HG02938 (cell line): ENCODE measurements around the gene MFF.
A peak's percentile ranks its signal among the peaks of the same experiment; 100 is the strongest.
"Not testable (repeated sequence)": the region's sequence is repeated elsewhere in the genome, so short reads cannot be mapped to it uniquely, and the experiment has no call there.

ENCODE experiments used
- ATAC-seq: cut with Tn5 transposase; IDR thresholded peaks from one replicate; pipeline ENCODE4 v1.9.1; 2021; ENCODE audit warnings: mild to moderate bottlenecking, moderate library complexity; ENCODE audit not compliant: unreplicated experiment

Gene MFF

DNA sequence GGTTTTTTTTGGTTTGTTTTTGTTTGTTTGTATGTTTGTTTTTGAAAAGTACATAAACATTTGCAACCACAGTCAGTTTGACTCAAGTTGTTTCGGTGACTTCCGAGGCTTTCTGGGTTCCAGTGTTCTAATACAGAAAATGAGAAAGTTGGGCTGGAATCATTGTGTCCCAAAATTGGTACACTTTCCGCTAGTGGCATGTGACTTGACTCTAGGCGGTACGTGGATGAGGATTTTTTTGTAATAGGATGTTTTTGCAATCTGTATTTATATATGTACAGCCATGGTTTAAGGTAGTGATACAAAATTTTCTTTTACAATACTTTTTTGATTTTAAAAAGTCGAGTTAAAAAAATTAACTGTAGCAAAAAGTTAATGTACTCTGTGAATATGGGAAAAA lies 1.7 kb downstream of the MFF start:
- ATAC-seq, result no peak

DNA sequence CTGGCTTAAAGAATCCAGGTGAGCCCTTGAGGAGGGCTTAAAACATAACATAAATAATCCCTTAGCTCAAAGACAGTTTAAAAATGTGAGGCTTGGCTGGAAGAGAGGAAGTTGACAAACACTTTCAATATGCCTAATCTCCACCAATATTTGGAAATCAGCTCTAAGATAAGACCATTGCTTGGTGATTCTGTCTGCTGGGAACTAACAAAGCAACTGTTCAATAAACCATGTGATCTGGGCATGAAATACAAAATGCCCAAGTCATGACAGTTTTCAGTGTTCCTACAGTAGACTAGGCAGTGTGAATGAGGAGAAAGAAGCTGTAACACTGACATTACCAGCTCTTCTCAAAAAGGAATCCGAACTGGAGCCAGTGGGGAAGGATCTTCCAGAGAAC lies 10.7 kb downstream of the MFF start:
- ATAC-seq, result no peak

DNA sequence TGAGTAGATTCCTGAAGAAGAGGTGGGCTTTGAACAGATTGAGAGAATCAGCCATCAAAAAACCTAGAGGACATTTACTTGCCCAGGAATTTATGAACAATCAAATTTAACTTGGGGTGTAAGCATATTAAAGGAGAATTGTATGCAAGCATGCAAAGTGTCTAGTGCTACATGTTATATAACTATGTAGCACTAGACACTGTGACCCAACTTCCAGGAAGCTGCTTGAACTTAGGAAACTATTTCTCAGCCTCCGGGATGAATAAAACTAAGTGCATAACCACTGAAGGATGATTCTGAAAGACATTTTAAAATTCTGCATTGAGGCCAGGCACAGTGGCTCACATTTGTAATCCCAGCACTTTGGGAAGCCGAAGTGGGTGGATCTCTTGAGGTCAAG lies 12.4 kb downstream of the MFF start:
- no peak for ATAC-seq

DNA sequence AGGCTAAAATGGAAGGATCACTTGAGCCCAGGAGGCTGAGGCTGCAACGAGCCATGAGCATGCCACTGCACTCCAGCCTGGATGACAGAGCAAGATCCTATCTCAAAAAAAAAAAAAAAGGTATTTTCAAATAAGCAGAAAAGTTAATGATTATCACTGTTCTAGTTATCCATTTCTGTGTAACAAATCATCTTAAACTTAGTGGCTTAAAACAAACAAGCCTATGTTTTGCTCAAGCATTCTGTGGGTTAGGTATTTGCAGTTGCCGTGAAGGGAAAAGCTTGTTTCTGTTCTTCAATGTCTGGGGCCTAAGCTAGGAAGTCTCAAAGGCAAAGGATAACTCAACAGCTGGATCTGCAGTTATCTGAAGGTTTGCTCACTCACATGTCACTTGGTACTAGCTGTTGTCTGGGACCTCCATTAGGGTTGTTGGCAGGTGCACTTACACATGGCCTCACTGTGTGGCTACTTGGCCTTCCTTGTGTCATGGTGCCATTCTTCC lies 14.1 kb downstream of the MFF start:
- ATAC-seq, result no peak

DNA sequence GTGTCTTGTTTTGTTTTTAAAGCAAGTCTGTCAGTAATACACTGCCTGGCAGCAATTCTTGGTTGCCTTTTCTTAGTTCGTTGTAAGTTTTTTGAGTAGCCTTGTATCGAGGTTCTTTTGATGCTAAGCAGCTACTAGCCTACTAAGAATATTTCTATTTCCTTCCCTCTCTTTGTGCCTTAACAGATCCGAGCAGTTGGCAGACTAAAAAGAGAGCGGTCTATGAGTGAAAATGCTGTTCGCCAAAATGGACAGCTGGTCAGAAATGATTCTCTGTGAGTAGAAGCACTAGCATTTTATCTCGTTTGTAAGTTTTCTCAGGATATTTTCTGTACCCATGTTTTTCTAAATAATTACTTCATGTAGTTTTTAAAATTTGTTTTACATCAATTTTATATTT lies 15.1 kb downstream of the MFF start:
- no peak for ATAC-seq

DNA sequence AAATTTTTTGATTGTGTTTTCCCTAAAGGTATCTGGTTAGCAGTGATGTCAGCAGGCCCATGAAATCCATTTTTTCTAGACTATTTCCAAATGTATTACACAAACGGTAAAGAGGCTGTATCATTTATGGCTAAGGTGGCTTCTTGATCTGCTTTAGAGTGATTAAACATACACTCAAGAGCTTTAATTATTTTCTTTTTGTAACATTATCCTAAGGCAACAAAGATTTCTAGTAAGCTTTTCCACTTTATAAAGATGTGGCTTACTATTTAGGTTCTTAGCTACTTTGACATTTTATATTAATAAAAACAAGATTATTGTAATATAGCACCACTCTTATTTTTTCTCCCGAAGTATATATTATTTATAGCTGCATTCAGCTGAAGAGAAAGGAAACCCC lies 16.5 kb downstream of the MFF start:
- no peak for ATAC-seq

DNA sequence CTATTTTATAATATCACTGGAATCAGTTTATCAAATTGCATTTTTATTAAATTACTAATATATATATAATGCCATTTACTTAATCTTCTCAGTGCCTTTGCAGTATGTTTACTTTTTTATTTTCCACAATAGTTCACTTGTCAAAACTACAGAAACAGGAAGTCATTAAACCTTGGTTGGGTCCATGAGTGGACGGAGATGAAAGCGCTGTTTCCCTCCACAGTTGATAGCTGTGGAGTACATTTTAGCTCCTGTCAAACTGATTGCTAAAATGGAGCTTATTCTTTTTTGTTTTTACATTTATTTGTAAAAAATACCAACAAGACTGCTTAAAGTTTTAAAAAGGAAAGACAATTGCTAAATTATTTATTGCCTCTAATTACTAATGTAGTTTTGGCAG lies 19.2 kb downstream of the MFF start:
- ATAC-seq, result no peak

DNA sequence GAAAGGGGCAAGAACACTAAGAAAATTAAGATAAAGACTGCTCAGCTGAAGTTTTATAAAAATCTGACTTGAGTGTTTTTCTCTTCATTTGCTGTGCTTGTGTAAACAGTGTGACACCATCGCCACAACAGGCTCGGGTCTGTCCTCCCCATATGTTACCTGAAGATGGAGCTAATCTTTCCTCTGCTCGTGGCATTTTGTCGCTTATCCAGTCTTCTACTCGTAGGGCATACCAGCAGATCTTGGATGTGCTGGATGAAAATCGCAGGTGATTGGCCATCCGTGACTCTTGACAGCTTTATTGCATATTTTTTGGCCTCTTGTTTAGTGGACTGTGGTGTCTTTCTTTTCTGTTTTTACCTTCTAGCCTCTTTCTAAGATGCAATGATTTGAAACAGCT lies 22.1 kb downstream of the MFF start:
- ATAC-seq, result no peak

DNA sequence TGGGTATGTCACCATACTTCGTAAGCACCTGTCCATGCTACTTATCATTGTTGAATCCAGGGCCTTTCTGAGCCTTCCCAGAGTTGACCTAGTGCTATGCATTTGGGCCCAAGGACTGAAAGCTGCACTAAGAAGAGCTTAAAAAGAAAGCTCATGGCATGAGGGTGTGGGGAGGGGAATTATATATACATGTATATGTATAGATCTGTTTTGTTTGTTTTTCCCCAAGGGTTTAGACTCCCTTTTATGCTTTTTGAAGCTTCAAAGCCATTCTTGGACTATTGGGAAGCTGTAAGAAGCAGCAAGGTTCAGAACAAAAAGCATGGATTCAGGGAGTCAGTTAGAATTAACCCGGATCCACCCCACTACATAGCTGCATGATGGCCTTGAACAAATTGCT lies 23.3 kb downstream of the MFF start:
- ATAC-seq, result no peak

DNA sequence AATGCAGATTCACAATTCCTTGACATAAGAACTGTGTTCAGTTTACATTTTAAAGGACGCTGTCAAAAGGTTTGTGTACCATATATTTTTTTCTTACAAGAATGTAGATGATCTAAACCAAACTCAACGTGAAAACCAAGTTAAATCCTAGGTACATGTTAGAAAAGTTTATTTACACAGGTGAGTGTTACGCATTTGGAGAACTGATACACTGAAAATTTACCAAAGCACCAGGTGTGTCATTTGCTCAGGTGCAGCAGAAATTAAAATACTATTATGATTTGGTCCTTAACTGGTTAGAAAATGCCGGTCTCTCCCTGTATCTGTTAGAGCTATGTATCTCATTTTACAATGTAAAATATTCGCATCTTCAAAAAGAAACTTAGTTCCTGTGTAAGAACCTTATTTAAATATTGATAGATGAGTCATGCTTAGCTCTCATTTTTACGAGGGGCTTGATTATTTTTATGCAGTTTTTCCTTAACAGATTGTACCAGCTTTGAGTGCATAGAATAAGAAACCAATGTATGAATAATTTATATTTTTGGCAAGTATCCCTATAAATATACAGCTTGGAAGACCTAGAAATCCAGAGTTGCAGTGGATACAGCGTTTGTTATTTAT lies 25.1 kb downstream of the MFF start:
- no peak for ATAC-seq

DNA sequence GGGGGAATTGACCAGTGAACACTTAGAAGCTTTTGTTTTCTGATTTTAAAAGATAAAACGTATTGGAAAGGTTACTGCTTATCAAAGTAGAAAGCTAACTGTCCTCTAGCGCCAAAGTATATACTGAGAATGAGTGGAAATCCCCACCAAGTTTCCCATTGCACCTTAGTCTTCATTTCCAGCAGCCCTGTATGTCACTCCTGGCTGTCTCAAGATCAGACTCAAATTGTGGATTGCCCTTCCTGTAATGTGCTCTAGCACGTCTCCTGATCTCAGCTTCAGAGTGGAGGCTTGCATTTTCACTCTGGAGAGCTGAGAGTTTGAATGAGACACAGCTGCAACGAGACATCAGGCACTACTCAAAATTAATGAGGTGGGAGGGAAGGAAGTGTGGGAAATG lies 26.6 kb downstream of the MFF start:
- ATAC-seq, result peak; percentile 51

DNA sequence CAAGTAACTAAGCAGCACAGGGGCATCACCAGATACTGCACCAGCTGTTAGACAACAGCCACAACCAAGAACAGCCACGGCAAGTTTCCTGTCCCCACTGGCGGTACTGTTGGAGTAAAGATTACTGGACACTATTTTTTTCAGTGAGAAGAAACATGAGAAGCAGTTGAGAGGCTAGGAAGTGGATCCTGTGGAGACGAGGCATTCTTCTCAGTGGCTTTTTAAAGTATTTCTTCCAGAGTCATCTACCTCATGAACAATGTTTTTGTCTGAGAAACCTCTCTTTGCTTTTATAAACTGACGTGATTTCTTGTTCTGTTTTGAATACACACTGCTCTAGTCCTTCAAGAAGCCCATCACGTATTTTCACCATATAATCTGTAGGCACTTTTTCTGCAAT lies 35.3 kb downstream of the MFF start:
- no peak for ATAC-seq

DNA sequence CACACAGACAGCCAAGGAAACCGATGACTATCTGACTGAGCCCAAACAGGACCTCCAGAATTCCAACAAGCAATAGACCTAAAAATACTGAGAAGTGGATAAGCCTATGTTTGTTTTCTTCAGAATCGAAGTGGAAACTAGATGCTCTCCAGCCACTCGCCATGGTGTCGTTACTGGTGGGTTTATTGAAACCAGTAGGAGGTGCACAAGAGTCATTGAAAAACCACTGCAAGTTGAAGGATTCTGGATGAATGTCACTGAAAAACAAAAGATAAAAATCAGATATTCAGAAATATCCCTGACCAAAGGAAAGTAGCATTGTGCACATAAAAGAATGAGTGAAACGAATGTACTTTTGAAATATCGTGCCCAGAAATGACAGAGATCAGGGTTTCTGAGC lies 38.7 kb downstream of the MFF start:
- no peak for ATAC-seq

DNA sequence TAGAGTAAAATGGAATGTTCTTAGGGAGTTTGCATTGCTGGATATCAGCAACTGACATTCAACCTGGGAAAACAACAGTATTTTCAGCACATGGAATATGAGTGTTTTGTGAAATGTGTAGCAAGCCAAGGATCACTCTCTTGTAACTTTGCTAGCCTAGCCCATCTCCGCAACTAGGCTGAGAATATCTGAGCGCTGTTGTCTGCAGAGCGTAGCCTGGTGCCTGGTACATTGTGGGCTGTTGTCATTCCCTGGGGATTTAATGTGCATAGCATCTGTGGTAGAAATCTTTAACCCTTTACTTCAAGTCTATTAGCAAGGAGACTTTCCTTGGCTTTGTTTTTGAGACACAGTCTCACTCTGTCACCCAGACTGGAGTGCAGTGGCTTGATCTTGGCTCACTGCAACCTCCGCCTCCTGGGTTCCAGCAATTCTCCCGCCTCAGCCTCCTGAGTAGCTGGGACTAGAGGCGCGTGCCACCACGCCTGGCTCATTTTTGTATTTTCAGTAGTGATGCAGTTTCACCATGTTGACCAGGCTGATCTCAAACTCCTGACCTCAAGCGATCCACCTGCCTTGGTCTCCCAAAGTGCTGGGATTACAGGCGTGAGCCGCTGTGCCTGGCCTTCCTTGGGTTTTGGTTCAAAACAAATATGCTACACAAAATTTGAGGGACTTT lies 39.7 kb downstream of the MFF start:
- ATAC-seq, result not testable (repeated sequence)

DNA sequence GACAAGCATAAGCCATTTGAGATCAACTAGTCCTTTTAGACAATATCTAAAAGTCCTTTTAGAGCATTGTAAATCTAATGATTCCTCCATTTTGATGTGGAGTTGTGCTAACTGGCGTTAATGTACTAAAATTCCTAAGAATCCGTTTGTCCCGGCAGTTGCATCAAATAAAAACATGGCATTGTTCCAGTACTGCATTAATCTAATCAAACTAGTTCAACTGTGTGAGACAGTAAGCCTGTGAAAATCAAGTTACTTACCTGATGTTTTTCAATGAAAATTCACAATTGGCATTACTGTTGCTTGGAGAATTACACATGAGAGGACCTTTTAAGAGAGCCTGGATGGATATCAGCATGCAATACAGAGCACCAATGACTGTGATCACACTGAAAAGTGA lies 40.8 kb downstream of the MFF start:
- ATAC-seq, result no peak

DNA sequence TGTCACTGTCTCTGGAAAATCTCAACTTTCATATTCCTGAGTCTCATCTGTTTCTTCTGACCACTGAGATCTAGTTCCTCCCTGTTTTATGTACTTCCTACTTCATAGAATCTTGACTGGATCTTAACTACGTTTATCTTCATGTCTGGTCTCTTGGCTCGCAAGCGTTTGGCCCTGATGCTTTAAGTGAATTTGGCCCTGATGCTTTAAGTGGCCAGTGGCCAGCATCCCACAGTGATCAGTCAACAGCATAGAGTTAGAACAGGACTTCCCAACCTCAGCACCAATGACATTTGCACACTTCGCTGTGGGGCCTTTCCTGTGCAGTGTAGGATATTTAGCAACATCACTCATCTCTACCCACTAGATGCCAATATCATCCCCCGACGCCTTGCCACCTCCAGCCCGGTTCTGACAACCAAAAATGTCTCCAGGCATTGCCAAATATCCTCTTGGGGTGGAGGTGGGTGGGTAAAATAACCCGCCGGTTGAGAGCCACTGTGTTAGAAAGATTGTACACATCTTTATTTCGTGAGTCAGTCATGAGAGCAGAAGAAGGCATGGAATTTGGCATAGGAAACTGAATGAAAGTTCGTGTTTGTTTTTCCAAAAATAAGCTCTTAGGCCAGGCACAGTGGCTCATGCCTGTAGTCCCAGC lies 41.8 kb downstream of the MFF start:
- ATAC-seq, result no peak

DNA sequence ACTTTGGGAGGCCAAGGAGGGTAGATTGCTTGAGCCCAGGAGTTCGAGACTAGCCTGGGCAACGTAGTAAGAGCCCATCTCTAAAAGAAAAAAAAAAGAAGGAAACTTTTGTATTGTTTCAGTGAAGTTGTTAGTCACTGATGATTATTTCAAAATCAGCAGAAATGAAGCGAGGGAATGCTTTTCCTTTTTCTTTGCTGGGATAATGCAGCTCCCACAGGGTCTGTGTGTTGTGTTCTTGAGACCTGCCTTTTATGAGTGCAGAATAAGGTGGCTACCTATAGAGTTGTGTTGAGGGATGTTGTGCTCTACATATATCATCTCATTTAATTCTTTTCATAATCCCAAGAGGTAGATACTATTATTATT lies 42.4 kb downstream of the MFF start:
- no peak for ATAC-seq

DNA sequence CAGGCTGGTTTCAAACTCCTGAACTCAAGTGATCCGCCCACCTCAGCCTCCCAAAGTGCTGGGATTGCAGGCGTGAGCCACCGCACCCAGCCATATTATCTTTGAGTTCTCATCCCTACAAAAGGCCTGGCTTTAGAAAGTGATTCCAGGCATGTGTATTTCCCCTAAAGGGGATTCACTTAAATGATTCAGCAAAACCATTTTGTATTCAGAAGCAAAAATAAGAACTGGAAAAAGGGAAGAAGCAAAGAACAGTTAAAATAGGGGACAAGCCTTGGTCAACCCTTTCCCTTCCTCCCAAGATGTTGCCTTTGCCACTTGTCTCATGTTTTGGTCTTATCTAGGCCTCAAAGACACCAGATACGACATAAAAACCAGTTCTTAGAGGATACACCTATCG lies 43.5 kb downstream of the MFF start:
- ATAC-seq, result no peak

DNA sequence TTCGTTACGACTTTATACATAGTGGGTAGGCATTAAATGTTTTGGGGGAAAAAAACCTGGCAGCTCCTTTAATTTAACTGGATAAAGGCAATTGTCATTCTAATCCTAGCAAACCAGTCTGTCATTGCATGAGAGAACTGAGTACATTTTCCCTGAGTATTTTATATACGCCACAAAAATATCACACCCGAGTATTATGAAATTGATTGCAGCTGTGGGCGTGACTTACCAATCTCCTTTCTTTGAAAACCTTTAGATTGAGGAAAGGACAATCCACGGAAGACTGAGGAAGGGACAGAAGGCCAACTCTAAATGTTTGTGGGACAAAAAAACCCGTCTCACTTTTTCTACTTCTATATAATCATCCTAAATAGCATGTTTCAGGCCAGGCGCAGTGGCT lies 45.0 kb downstream of the MFF start:
- no peak for ATAC-seq

DNA sequence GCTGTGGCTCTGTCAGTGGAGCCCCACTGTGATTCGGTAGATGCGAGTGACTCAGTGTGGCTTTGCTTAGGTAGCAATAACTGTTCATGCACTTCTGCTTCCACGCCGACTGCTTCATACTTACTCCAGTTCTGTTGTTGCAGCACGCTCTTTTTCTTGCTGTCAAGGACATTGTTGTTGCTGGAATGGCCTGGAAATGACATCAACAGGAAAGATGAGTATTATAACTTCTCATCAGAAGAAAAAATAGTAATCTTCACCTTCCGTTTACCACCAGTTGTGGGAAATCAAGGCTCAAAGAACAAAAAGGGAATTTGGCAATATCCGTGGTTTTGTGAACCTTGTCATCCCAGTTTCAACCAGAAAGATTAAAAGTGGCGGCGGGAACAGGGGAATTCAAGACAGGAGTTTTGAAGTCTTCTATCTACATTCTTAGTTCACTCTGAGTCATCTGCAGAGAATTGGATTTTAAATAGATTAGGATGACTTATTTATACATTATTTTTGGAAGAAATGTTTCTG lies 45.8 kb downstream of the MFF start:
- no peak for ATAC-seq

DNA sequence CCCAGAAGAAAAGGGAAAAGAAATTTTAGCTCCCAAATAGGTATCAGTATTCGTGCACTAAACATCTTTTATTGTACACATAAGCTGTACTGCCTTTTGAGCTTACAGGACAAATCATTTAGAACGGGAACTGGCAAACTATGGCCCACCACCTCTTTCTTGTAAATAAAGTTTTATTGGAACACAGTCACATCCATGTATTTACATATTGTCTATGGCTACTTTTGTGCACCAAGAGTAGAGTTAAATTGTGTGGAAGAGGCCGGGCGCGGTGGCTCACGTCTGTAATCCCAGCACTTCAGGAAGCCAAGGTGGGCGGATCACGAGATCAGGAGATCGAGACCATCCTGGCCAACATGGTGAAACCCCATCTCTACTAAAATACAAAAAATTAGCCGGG lies 48.3 kb downstream of the MFF start:
- no peak for ATAC-seq

DNA sequence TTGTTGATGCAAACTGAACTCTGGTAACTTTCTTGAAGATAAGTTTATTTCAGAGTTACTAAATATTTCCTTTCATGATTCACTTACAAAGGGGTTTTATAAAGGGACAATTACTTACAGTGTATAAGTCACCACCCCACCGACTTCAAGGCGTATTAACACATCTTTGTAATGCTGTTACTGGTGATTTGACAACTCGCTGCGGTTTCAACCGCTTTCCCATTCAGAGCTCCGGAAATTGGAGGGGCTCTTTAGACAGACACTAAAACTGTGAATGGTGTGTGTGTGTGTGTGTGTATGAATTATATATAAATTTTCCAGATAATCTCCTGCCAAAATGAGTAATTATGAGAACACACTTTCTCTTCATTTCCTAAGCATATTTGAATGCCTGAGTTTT lies 49.1 kb downstream of the MFF start:
- no peak for ATAC-seq
